DND-41 (cell line): ENCODE measurements around the gene PPP1R13B.

Source experiments
- ATAC-seq: fragments of 200-7000 bp; cut with Tn5 transposase; 3 replicates; pipeline ENCODE4 v1.9.1; 2021; ENCODE audit warnings: low read depth; ENCODE audit not compliant: insufficient read depth
- DNase-seq: peaks from one replicate; pipeline ENCODE4 v3.0.0-alpha.2; 2020
- H2AFZ ChIP-seq: 2 replicates; pipeline ENCODE4 v1.6.0; 2012; ENCODE audit warnings: low read depth, low read length
- H3K27ac ChIP-seq: 2 replicates; pipeline ENCODE4 v1.5.1; 2012; ENCODE audit warnings: low read length, inconsistent platforms
- H3K27me3 ChIP-seq: fragments of 200-600 bp; sonication (generic); 2 replicates; pipeline ENCODE4 v1.6.0; 2012; ENCODE audit warnings: low read length, mild to moderate bottlenecking, inconsistent platforms; ENCODE audit not compliant: insufficient read depth, poor library complexity
- H3K36me3 ChIP-seq: 2 replicates; pipeline ENCODE4 v1.5.1; 2012; ENCODE audit warnings: low read length, inconsistent platforms; ENCODE audit not compliant: insufficient read depth
- H3K4me1 ChIP-seq: 2 replicates; pipeline ENCODE4 v1.5.1; 2012; ENCODE audit warnings: mild to moderate bottlenecking, low read length; ENCODE audit not compliant: insufficient read depth
- H3K4me2 ChIP-seq: 2 replicates; pipeline ENCODE4 v1.6.0; 2012; ENCODE audit warnings: mild to moderate bottlenecking, moderate library complexity, low read length, inconsistent platforms; ENCODE audit not compliant: insufficient read depth
- H3K4me3 ChIP-seq, 2 experiments: fragments of 200-600 bp in 1 of 2; shearing (Covaris generic) in 1 of 2; 2 replicates each; pipeline ENCODE4 v1.5.1; 2012 to 2016; ENCODE audit warnings: inconsistent platforms in 2 of 2, low read length in 2 of 2, mild to moderate bottlenecking in 2 of 2, low read depth in 1 of 2, moderate library complexity in 1 of 2
- H3K79me2 ChIP-seq: 2 replicates; pipeline ENCODE4 v1.6.0; 2012; ENCODE audit warnings: low read length, inconsistent platforms; ENCODE audit not compliant: insufficient read depth
- H3K9ac ChIP-seq: 2 replicates; pipeline ENCODE4 v1.6.0; 2012; ENCODE audit warnings: low read depth, mild to moderate bottlenecking, inconsistent platforms, low read length, moderate library complexity
- H3K9me3 ChIP-seq: 2 replicates; pipeline ENCODE4 v1.5.1; 2012; ENCODE audit warnings: low read length, moderate library complexity, mild to moderate bottlenecking, inconsistent platforms; ENCODE audit not compliant: insufficient read depth, severe bottlenecking
- H4K20me1 ChIP-seq: 2 replicates; pipeline ENCODE4 v1.6.0; 2012; ENCODE audit warnings: low read length; ENCODE audit not compliant: insufficient read depth
- CTCF ChIP-seq: IDR thresholded peaks from 2 replicates; pipeline ENCODE4 v1.5.1; 2012; ENCODE audit warnings: borderline replicate concordance, low read length, moderate library complexity, mild to moderate bottlenecking; ENCODE audit not compliant: poor library complexity, severe bottlenecking; ENCODE audit errors: extremely low read depth
- EZH2 ChIP-seq: IDR thresholded peaks from 3 replicates; pipeline ENCODE4 v1.6.1; 2012; ENCODE audit warnings: borderline replicate concordance, low read depth, mild to moderate bottlenecking, moderate library complexity, low read length, inconsistent platforms; ENCODE audit not compliant: severe bottlenecking

Gene PPP1R13B

GRCh38 chr14:103743691-103744090 is 103.7 kb downstream of the PPP1R13B start:
- Histone ChIP-seq H3K27ac (no peak overlapping the region), H3K4me3 (no peak overlapping the region), H2AFZ (no peak overlapping the region), H3K79me2 (no peaks in the 10 kb centered on the region), H3K4me1 (peaks cover 19% of the 10 kb centered on the region), H4K20me1 (no peaks in the 10 kb centered on the region), H3K4me2 (no peak overlapping the region), H3K9ac (no peak overlapping the region), H3K36me3 (no peaks in the 10 kb centered on the region), H3K9me3 (no peaks in the 10 kb centered on the region), H3K27me3 (no peaks in the 10 kb centered on the region)
- TF ChIP-seq CTCF (no peak), EZH2 (no peak)
- ATAC-seq (no peak), DNase-seq (no peak)

GRCh38 chr14:103742499-103743255 is 104.7 kb downstream of the PPP1R13B start:
- TF ChIP-seq CTCF (no peak), EZH2 (no peak)

DNA sequence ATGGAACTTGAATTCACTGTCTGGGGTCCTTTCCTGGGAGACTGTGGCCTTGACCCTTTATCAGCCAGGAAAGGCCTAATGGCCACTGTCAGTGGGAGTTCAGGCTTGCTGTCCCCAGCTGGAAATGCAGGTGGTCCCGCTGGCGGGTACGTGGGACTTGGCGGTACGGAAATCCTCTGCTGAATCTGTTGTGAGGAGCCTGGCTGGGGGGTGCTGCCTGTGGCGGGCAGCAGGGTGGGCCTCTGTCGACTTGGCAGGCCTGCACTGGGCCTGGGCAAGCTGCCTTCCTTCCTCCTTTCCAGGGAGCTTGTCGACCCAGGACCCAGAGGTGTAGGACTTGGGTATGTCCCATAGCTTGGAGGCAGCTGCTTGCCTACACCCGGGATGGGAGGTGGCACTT is 105.5 kb downstream of the PPP1R13B start:
- Histone ChIP-seq H3K4me1 (0 out of 2 replicates have a peak, but pooled peaks cover under 1% of the 10 kb centered on the region), H3K79me2 (no peaks in the 10 kb centered on the region), H3K4me3 (no peak overlapping the region), H3K4me2 (no peak overlapping the region), H3K9ac (no peak overlapping the region), H3K9me3 (no peaks in the 10 kb centered on the region), H2AFZ (no peak overlapping the region), H3K27ac (no peak overlapping the region), H4K20me1 (no peaks in the 10 kb centered on the region), H3K27me3 (no peaks in the 10 kb centered on the region), H3K36me3 (no peaks in the 10 kb centered on the region)
- TF ChIP-seq EZH2 = no peak
- TF ChIP-seq CTCF = no peak
- no peak for DNase-seq
- no peak for ATAC-seq

More at GRCh38 chr14:103742499-103743255, 104.7 kb downstream of the PPP1R13B start:
- Histone ChIP-seq H3K36me3 (no peaks in the 10 kb centered on the region), H3K9me3 (no peaks in the 10 kb centered on the region), H3K9ac (no peak overlapping the region), H4K20me1 (no peaks in the 10 kb centered on the region), H3K27me3 (no peaks in the 10 kb centered on the region), H3K79me2 (no peaks in the 10 kb centered on the region), H3K27ac (no peak overlapping the region), H3K4me3 (no peak overlapping the region), H3K4me2 (no peak overlapping the region), H2AFZ (no peak overlapping the region), H3K4me1 (peaks cover 9% of the 10 kb centered on the region)
- ATAC-seq (no peak), DNase-seq (no peak)
